Hepatocyte (in vitro differentiated cells): ENCODE measurements around the gene ADAM21. TPM values are rescaled to one million over a fixed set of nuclear protein-coding genes. Genes with fewer than 3 reads are reported as not detected.
"Not testable (repeated sequence)": the region's sequence is repeated elsewhere in the genome, so short reads cannot be mapped to it uniquely, and the experiment has no call there.

Source experiments
- DNase-seq: peaks from one replicate; pipeline ENCODE4 v3.0.0-alpha.2; 2016; ENCODE audit warnings: low spot score
- H2AFZ ChIP-seq: fragments of 200-600 bp; sonication (generic); 2 replicates; pipeline ENCODE4 v1.6.0; 2016; ENCODE audit warnings: antibody characterized with exemption, mild to moderate bottlenecking
- H3K27ac ChIP-seq: fragments of 200-600 bp; sonication (generic); 2 replicates; pipeline ENCODE4 v1.5.1; 2016; ENCODE audit warnings: mild to moderate bottlenecking
- H3K27me3 ChIP-seq: fragments of 200-600 bp; sonication (generic); 2 replicates; pipeline ENCODE4 v1.6.1; 2016
- H3K36me3 ChIP-seq: fragments of 200-600 bp; sonication (generic); replicated peaks from 2 replicates; pipeline ENCODE4 v1.5.1; 2016; ENCODE audit warnings: low read depth; ENCODE audit not compliant: insufficient read depth
- H3K4me1 ChIP-seq: fragments of 200-600 bp; sonication (generic); 2 replicates; pipeline ENCODE4 v1.5.1; 2016; ENCODE audit warnings: mild to moderate bottlenecking, moderate library complexity; ENCODE audit not compliant: insufficient read depth
- H3K4me2 ChIP-seq: fragments of 200-600 bp; sonication (generic); 2 replicates; pipeline ENCODE4 v1.6.0; 2016
- H3K4me3 ChIP-seq: fragments of 200-600 bp; sonication (generic); 2 replicates; pipeline ENCODE4 v1.5.1; 2016; ENCODE audit warnings: mild to moderate bottlenecking
- H3K79me2 ChIP-seq: fragments of 200-600 bp; sonication (generic); 2 replicates; pipeline ENCODE4 v1.6.0; 2017; ENCODE audit warnings: mild to moderate bottlenecking
- H3K9me2 ChIP-seq: fragments of 200-600 bp; sonication (generic); replicated peaks from 2 replicates; pipeline ENCODE4 v1.6.0; 2017; ENCODE audit warnings: mild to moderate bottlenecking; ENCODE audit not compliant: insufficient read depth
- H3K9me3 ChIP-seq: fragments of 200-600 bp; sonication (generic); 2 replicates; pipeline ENCODE4 v1.5.1; 2016; ENCODE audit warnings: low read depth, mild to moderate bottlenecking
- H4K20me1 ChIP-seq: fragments of 200-600 bp; sonication (generic); 2 replicates; pipeline ENCODE4 v1.6.0; 2016; ENCODE audit warnings: mild to moderate bottlenecking; ENCODE audit not compliant: insufficient read depth, poor library complexity, severe bottlenecking
- CTCF ChIP-seq: fragments of 200-600 bp; sonication (generic); IDR thresholded peaks from 2 replicates; pipeline ENCODE4 v1.5.1; 2016; ENCODE audit warnings: antibody characterized with exemption, mild to moderate bottlenecking; ENCODE audit not compliant: poor library complexity
- EZH2 ChIP-seq: fragments of 200-600 bp; sonication (generic); IDR thresholded peaks from 2 replicates; pipeline ENCODE4 v1.6.1; 2016; ENCODE audit warnings: antibody characterized with exemption, mild to moderate bottlenecking, borderline replicate concordance
- EZH2phosphoT487 ChIP-seq: fragments of 200-600 bp; sonication (generic); IDR thresholded peaks from one replicate; pipeline ENCODE4 v1.6.1; 2018; ENCODE audit warnings: antibody characterized with exemption, mild to moderate bottlenecking, low read depth, moderate library complexity; ENCODE audit not compliant: unreplicated experiment, severe bottlenecking
- WGBS: methylation state at CpG from one replicate; pipeline ENCODE4 v1.1.6; 2016; ENCODE audit warnings: low lambda C conversion rate; ENCODE audit errors: missing lambda C conversion rate; 5-methylcytosine and 5-hydroxymethylcytosine counted together
- polyA plus RNA-seq: library from polyadenylated mRNA; unstranded; fragments of >200 nt; fragmentation: Nextera tagmentation; extraction: Ambion mirVana; gene quantifications from 2 replicates; pipeline ENCODE4 v1.2.1, GENCODE V29; 2016
- total RNA-seq: library from RNA; depleted of rRNA; stranded (reverse); fragments of >200 nt; gene quantifications from 2 replicates; pipeline ENCODE4 v1.2.3, GENCODE V29; 2014

Gene ADAM21
- total and polyA plus RNA-seq, 2 experiments from 2014 or later: 0.43 TPM; not detected in 1

GRCh38 chr14:70472253-70473159 lies 20.5 kb downstream of the ADAM21 start:
- Histone ChIP-seq H3K4me1 (no peaks in the 10 kb centered on the region), H3K36me3 (no peaks in the 10 kb centered on the region), H3K79me2 (no peaks in the 10 kb centered on the region), H3K27me3 (no peaks in the 10 kb centered on the region), H3K27ac (no peak overlapping the region), H4K20me1 (no peaks in the 10 kb centered on the region), H3K4me2 (no peak overlapping the region), H2AFZ (no peak overlapping the region), H3K4me3 (no peak overlapping the region), H3K9me2 (no peaks in the 10 kb centered on the region), H3K9me3 (no peaks in the 10 kb centered on the region)
- DNase-seq: no peak
- TF ChIP-seq CTCF (no peak), EZH2phosphoT487 (no peak), EZH2 (no peak)
- WGBS: 88% methylated on average over 4 of the region's 4 CpGs

- H3K9me3 ChIP-seq: no peaks in the 10 kb centered on the region
- no peaks in the 10 kb centered on the region for H3K4me1 ChIP-seq
- no peaks in the 10 kb centered on the region for H3K27me3 ChIP-seq
- 59% methylated on average over 2 of the region's 2 CpGs for WGBS
- no peaks in the 10 kb centered on the region for H3K36me3 ChIP-seq
- no peaks in the 10 kb centered on the region for H3K9me2 ChIP-seq
- H3K4me2 ChIP-seq: no peak overlapping the region
- no peak overlapping the region for H2AFZ ChIP-seq
- no peaks in the 10 kb centered on the region for H4K20me1 ChIP-seq
- no peak overlapping the region for H3K27ac ChIP-seq
- TF ChIP-seq EZH2phosphoT487 (no peak), CTCF (no peak), EZH2 (no peak)
- H3K4me3 ChIP-seq: no peak overlapping the region
- no peaks in the 10 kb centered on the region for H3K79me2 ChIP-seq
- DNase-seq: no peak
These were observed 21.9 kb downstream of the ADAM21 start for GRCh38 chr14:70473825-70474224.

GRCh38 chr14:70475459-70475858 lies 23.5 kb downstream of the ADAM21 start:
- 90% methylated on average over 12 of the region's 13 CpGs for WGBS
- not testable (repeated sequence) for H3K9me2 ChIP-seq, H3K79me2 ChIP-seq, H3K36me3 ChIP-seq, H3K4me3 ChIP-seq, H4K20me1 ChIP-seq, DNase-seq, H3K4me2 ChIP-seq, H3K4me1 ChIP-seq, H2AFZ ChIP-seq, H3K27me3 ChIP-seq, H3K27ac ChIP-seq, H3K9me3 ChIP-seq

- not testable (repeated sequence) for H3K27me3 ChIP-seq, H3K4me1 ChIP-seq, H3K9me3 ChIP-seq, DNase-seq, H3K27ac ChIP-seq, H3K9me2 ChIP-seq, H4K20me1 ChIP-seq, H3K36me3 ChIP-seq, H2AFZ ChIP-seq, H3K4me3 ChIP-seq, H3K79me2 ChIP-seq, H3K4me2 ChIP-seq
- 92% methylated on average over 24 of the region's 57 CpGs for WGBS
These were observed 25.6 kb downstream of the ADAM21 start for GRCh38 chr14:70477356-70478105.
